Loucy (cell line): ENCODE data around the gene IL1RAPL2.

ENCODE experiments used
- H2AFZ ChIP-seq: fragments of 200-600 bp; sonication (generic); 2 replicates; pipeline ENCODE4 v1.6.0; 2016; ENCODE audit warnings: antibody characterized with exemption, mild to moderate bottlenecking, low read length, moderate library complexity
- H3F3A ChIP-seq: fragments of 200-600 bp; 2 replicates; pipeline ENCODE4 v1.6.0; 2016; ENCODE audit warnings: antibody characterized with exemption, low read depth, mild to moderate bottlenecking
- H3K27me3 ChIP-seq: fragments of 200-600 bp; sonication (generic); 2 replicates; pipeline ENCODE4 v1.6.1; 2014; ENCODE audit warnings: low read length, mild to moderate bottlenecking; ENCODE audit not compliant: insufficient read depth, poor library complexity, severe bottlenecking
- H3K36me3 ChIP-seq: fragments of 200-600 bp; sonication (generic); 2 replicates; pipeline ENCODE4 v1.6.1; 2016; ENCODE audit warnings: low read length; ENCODE audit not compliant: insufficient read depth
- H3K4me1 ChIP-seq: fragments of 200-600 bp; sonication (generic); 2 replicates; pipeline ENCODE4 v1.5.1; 2014; ENCODE audit warnings: low read length, mild to moderate bottlenecking; ENCODE audit not compliant: insufficient read depth, poor library complexity, severe bottlenecking
- H3K4me2 ChIP-seq: fragments of 200-600 bp; sonication (generic); 2 replicates; pipeline ENCODE4 v1.6.0; 2014; ENCODE audit warnings: antibody characterized with exemption, low read length, low read depth, mild to moderate bottlenecking; ENCODE audit not compliant: poor library complexity, severe bottlenecking
- H3K4me3 ChIP-seq: fragments of 200-600 bp; sonication (generic); 2 replicates; pipeline ENCODE4 v1.5.1; 2014; ENCODE audit warnings: low read length, mild to moderate bottlenecking, mixed read lengths; ENCODE audit not compliant: poor library complexity, severe bottlenecking
- H3K79me2 ChIP-seq: fragments of 200-600 bp; sonication (generic); 2 replicates; pipeline ENCODE4 v1.6.1; 2014; ENCODE audit warnings: low read length; ENCODE audit not compliant: insufficient read depth
- H3K9ac ChIP-seq: fragments of 200-600 bp; sonication (generic); 2 replicates; pipeline ENCODE4 v1.6.0; 2014; ENCODE audit warnings: mild to moderate bottlenecking, low read depth, low read length, moderate library complexity; ENCODE audit not compliant: poor library complexity, severe bottlenecking
- H3K9me2 ChIP-seq: fragments of 200-600 bp; sonication (generic); replicated peaks from 2 replicates; pipeline ENCODE4 v1.6.1; 2016; ENCODE audit warnings: low read depth, low read length, mixed read lengths
- H3K9me3 ChIP-seq: fragments of 200-600 bp; sonication (generic); 2 replicates; pipeline ENCODE4 v1.6.1; 2014; ENCODE audit warnings: mild to moderate bottlenecking, antibody characterized with exemption, low read length, low read depth; ENCODE audit not compliant: insufficient read depth
- H4K20me1 ChIP-seq: fragments of 200-600 bp; sonication (generic); 2 replicates; pipeline ENCODE4 v1.6.0; 2014; ENCODE audit warnings: antibody characterized with exemption, low read length, mild to moderate bottlenecking; ENCODE audit not compliant: insufficient read depth, poor library complexity, severe bottlenecking
- CTCF ChIP-seq: fragments of 200-600 bp; sonication (generic); conservative IDR thresholded peaks from 2 replicates; pipeline ENCODE4 v1.5.1; 2014; ENCODE audit warnings: mild to moderate bottlenecking, antibody characterized with exemption, low read length
- EZH2phosphoT487 ChIP-seq: fragments of 200-600 bp; IDR thresholded peaks from 2 replicates; pipeline ENCODE4 v1.6.1; 2018; ENCODE audit warnings: antibody characterized with exemption, mild to moderate bottlenecking, moderate library complexity, borderline replicate concordance

IL1RAPL2 gene

GRCh38 chrX:105260291-105261043 lies 694.5 kb downstream of the IL1RAPL2 start:
- no peaks in the 10 kb centered on the region for H3F3A ChIP-seq
- no peak overlapping the region for H2AFZ ChIP-seq
- no peaks in the 10 kb centered on the region for H3K79me2 ChIP-seq
- no peak overlapping the region for H3K4me3 ChIP-seq
- H3K4me2 ChIP-seq: no peak overlapping the region
- no peak for TF ChIP-seq EZH2phosphoT487
- H3K27me3 ChIP-seq: no peaks in the 10 kb centered on the region
- no peaks in the 10 kb centered on the region for H4K20me1 ChIP-seq
- H3K9ac ChIP-seq: no peak overlapping the region
- no peaks in the 10 kb centered on the region for H3K4me1 ChIP-seq
- H3K9me3 ChIP-seq: no peaks in the 10 kb centered on the region
- no peaks in the 10 kb centered on the region for H3K9me2 ChIP-seq
- no peaks in the 10 kb centered on the region for H3K36me3 ChIP-seq

- H2AFZ ChIP-seq: no peak overlapping the region
- no peaks in the 10 kb centered on the region for H3K4me1 ChIP-seq
- no peaks in the 10 kb centered on the region for H3K27me3 ChIP-seq
- H3K9ac ChIP-seq: no peak overlapping the region
- no peaks in the 10 kb centered on the region for H3K79me2 ChIP-seq
- no peak overlapping the region for H3K4me2 ChIP-seq
- no peak overlapping the region for H3K4me3 ChIP-seq
- H3K9me2 ChIP-seq: no peaks in the 10 kb centered on the region
- H3F3A ChIP-seq: no peaks in the 10 kb centered on the region
- H3K9me3 ChIP-seq: no peaks in the 10 kb centered on the region
- TF ChIP-seq EZH2phosphoT487 (no peak), CTCF (no peak)
- H4K20me1 ChIP-seq: no peaks in the 10 kb centered on the region
- H3K36me3 ChIP-seq: no peaks in the 10 kb centered on the region
Measured at GRCh38 chrX:105263171-105263570, 697.2 kb downstream of the IL1RAPL2 start.

GRCh38 chrX:105263801-105264200 lies 697.8 kb downstream of the IL1RAPL2 start:
- TF ChIP-seq CTCF: no peak
- TF ChIP-seq EZH2phosphoT487: no peak
- no peaks in the 10 kb centered on the region for H3K36me3 ChIP-seq
- no peak overlapping the region for H3K4me2 ChIP-seq
- no peaks in the 10 kb centered on the region for H4K20me1 ChIP-seq
- H3K4me3 ChIP-seq: no peak overlapping the region
- H3K9me3 ChIP-seq: no peaks in the 10 kb centered on the region
- no peaks in the 10 kb centered on the region for H3K79me2 ChIP-seq
- no peak overlapping the region for H3K9ac ChIP-seq
- H3K9me2 ChIP-seq: no peaks in the 10 kb centered on the region
- no peaks in the 10 kb centered on the region for H3K27me3 ChIP-seq
- no peak overlapping the region for H2AFZ ChIP-seq
- no peaks in the 10 kb centered on the region for H3F3A ChIP-seq
- H3K4me1 ChIP-seq: no peaks in the 10 kb centered on the region

GRCh38 chrX:105265093-105265492 lies 699.1 kb downstream of the IL1RAPL2 start:
- H3K9me2 ChIP-seq: no peaks in the 10 kb centered on the region
- H3K4me1 ChIP-seq: no peaks in the 10 kb centered on the region
- TF ChIP-seq CTCF (no peak), EZH2phosphoT487 (no peak)
- H3K4me3 ChIP-seq: no peak overlapping the region
- H2AFZ ChIP-seq: no peak overlapping the region
- H4K20me1 ChIP-seq: no peaks in the 10 kb centered on the region
- H3K4me2 ChIP-seq: no peak overlapping the region
- H3K79me2 ChIP-seq: no peaks in the 10 kb centered on the region
- no peaks in the 10 kb centered on the region for H3K36me3 ChIP-seq
- H3K9me3 ChIP-seq: no peaks in the 10 kb centered on the region
- no peak overlapping the region for H3K9ac ChIP-seq
- H3K27me3 ChIP-seq: no peaks in the 10 kb centered on the region
- H3F3A ChIP-seq: no peaks in the 10 kb centered on the region
